DMS153 treated with DMSO at 0.1 percent for 48 hours (cell line): ENCODE results near the gene PIGL.
"Not testable (repeated sequence)": the region's sequence is repeated elsewhere in the genome, so short reads cannot be mapped to it uniquely, and the experiment has no call there.

Experiments used
- DNase-seq: peaks from one replicate; lab custom pipeline; 2025; ENCODE audit not compliant: unreplicated experiment; lab: John Stamatoyannopoulos, UW

Gene PIGL

DNA sequence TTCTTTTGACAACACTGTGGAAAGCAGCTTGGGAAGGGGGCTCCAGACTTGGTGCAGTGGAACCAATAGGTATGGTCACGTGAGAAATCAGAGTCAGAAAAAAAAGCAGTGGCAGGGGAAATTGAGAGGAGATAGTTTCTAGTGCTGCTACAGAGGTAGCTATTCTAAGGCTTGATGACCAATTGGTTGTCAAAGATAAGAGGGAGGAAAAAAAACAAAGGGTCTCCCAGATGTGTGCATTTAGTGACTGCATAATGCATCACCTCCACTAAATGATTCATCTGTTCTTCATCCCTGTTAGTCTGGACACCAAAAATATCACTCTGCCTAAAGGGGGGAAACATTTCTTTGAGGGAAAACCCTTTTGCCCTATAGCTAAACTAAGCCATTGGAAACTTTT lies 56.5 kb downstream of the PIGL start:
- DNase-seq, result no peak

DNA sequence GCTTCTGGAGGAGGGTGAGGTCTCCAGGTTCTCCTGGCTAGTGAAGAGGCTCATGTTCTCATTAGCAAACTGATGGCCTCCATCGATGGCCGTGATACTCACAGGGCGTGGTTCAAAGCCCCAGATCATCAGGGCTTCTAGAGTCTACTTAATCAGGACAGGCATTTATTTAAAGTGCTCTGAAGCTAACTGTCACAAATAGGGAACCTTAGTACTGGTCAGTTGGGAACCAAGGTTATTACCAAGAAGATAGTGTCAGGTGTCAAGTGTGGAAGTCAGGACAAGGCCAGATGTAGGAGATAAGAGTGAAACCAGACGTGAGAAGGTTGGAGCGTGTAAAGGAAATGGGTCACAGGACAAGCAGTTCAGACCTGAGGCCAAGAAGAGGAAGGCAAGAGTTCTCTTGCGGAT lies 56.9 kb downstream of the PIGL start:
- DNase-seq, result no peak

GRCh38 chr17:16275024-16275423 lies 58.0 kb downstream of the PIGL start:
- DNase-seq, result no peak

DNA sequence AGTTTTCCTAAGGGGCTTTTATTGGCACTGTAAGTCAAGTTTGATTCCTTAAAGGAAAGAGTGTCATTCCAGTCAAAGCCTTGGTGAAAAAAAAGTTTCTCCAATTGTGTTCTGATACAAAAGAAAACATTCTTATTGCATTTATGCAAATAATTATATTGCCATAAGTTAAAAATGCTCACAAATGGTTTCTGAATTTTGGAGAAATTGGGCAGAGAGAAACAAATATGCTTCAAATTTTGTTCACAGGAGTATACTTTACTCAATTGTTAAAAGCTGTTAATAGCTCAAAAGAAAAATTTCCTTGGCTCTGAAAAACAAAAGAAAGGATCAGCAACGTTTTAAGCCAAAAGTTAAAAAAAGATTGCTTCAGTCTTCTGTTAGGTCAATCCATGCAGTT lies 60.2 kb downstream of the PIGL start:
- no peak for DNase-seq

- DNase-seq, result no peak
Observed at GRCh38 chr17:16281351-16281750, 64.3 kb downstream of the PIGL start.

DNA sequence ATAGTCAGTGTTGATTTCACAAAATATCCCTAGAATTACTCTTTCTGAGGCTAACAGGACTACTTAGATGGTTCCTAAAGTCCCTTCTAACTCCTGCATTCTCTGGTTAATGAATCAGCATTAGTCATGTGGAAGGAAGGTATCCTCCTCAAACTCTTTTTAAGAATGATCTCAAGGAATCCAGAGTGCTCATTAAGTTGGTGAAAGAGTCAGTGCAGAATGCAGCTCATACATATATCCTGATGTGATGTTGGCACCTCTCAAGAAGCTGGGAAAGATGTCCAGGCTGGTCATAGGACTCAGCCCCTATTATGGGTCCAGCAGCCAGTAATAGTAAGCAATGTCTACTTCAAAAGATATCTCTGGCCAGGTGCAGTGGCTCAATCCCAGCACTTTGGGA lies 65.5 kb downstream of the PIGL start:
- DNase-seq, result no peak

- no peak for DNase-seq
Observed at GRCh38 chr17:16283705-16284104, 66.7 kb downstream of the PIGL start.

- no peak for DNase-seq
Observed at GRCh38 chr17:16285646-16286008, 68.6 kb downstream of the PIGL start.

GRCh38 chr17:16286009-16286946 lies 69.3 kb downstream of the PIGL start:
- no peak for DNase-seq

GRCh38 chr17:16286947-16287562 lies 70.0 kb downstream of the PIGL start:
- no peak for DNase-seq

GRCh38 chr17:16287563-16288027 lies 70.6 kb downstream of the PIGL start:
- DNase-seq, result no peak

DNA sequence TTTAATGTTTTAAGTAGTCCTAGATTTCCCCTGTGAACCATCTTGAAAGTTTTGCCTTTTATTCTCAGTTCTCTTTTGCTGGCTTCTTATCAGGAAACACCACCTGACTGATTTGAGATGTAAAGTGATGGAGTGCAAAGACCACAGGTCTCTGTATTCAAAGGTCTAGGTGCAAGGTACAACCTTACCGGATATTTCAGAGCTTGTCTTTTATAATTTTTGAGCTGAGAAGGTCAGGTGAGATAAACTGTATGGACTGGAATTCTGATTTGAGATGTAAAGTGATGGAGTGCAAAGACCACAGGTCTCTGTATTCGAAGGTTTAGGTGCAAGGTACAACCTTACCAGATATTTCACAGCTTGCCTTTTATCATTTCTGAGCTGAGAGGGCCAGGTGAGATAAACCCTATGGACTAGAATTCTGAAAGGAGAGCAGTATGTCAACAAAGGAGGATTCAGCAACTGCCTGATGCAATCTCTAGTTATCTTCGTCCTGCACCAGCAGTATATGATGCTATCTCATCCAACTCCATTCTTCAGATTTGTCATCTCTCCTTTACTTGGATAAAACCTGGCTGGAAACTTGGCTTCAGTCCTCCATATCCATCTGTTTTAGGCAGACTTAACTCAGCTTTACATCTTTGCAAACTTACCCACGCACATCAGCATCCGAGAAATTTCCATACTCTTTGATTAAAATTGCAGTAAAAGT lies 72.0 kb downstream of the PIGL start:
- DNase-seq, result no peak

- no peak for DNase-seq
Observed at GRCh38 chr17:16293931-16294330, 76.9 kb downstream of the PIGL start.

DNA sequence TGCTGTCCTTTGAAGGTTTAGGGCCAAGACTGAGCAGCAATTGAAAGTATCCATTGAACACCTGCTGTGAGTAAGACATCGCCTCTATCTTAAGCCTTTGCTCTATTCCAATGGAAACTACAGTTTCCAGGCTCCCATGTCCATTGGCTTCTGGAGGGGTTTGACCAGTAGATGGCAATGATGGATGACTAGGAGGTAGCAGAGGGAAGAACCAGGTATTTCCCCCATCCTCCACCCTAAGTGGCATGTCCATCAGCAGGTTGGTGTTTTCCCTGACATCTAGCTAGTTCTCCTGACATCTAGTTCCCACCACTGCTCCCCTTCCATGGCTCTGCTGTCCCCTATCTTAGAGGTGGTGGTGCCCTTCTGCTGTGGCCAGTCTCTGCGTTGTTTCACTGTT lies 77.5 kb downstream of the PIGL start:
- DNase-seq, result no peak

DNA sequence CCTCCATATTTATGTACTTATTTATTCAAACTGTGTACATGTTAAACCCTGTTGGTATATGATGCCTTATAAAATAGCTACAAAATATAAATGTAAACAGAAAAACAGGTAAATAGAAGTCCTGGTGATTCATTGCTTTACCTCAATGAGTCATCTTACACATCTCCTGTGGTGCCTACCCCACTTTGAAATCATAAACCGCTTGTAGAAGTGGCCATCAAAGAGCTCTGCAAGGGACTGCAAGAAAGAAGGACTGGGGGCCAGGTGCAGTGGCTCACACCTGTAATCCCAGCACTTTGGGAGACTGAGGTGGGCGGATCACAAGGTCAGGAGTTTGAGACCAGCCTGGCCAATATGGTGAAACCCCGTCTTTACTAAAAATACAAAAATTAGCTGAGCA lies 79.1 kb downstream of the PIGL start:
- DNase-seq, result not testable (repeated sequence)

DNA sequence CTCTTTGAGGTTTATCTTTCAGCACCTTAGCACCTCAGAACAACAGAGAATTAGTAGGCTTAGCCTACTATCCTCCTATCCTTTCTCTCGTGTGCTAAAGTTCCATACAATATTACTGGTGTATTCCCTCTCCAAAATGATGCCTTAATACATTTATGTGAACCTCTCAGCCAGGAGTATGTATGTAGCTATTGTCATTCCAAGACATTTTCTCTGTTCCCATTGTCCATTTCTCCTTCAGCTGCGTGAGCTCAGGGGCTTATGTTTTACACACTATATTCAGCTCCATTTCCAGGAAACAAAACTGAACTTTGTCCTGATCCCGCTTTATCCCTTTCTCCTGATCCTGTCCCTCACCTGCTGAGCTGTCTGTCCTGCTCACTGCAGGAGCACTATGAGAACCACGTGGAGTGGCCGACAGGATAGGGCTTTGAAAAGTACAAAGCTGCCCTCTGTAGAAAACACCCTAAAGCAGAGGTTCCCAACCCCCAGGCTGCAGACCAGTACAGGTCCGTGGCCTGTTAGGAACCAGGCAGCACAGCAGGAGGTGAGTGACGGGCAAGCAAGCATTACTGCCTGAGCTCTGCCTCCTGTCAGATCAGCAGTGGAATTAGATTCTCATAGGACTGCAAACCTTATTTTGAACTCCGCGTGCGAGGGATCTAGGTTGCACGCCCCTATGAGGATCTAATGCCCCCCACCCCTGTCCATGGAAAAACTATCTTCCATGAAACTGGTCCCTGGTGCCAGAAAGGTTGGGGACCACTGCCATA lies 80.5 kb downstream of the PIGL start:
- DNase-seq, result no peak

- no peak for DNase-seq
Observed at GRCh38 chr17:16298140-16298662, 81.2 kb downstream of the PIGL start.

DNA sequence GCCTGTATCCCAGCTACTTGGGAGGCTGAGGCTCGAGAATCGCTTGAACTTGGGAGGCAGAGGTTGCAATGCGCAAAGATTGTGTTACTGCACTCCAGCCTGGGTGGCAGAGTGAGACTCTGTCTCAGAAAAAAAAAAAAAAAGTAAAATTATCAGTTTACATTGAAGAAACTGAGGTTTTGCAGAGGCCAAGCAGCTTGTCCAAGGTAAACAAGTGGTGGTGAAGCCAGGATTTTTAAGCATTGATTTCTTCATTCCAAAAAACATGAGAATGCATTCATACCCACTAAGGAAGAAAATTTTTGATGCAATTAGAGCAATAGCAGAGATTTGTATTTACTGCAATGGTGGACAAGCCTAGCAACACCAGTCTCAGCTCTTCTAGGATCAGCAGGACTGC lies 83.5 kb downstream of the PIGL start:
- DNase-seq, result no peak

GRCh38 chr17:16301963-16302855 lies 85.2 kb downstream of the PIGL start:
- DNase-seq, result no peak

DNA sequence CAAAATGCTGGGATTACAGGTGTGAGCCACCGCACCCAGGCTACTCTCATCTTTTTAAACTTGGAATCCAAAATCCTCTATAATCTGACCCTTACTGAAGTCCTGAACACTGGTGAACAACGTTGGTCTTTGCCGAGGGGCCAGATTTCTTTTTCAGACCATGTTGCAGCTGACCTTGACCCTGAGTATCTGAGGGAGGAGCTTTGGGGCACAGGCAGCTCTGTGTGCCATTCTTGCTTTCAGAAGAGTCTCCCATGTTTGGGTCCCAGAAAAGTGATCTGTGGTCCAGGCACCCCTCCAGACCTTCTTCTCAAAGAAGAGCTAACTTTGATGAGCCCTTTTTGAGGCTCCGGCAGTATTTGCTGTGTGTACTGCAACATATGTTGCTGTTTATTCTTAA lies 85.8 kb downstream of the PIGL start:
- no peak for DNase-seq
